ENCODE results near the gene FBP2. TPM values are rescaled to one million over a fixed set of nuclear protein-coding genes. Genes with fewer than 3 reads are reported as not detected.
"Not testable (repeated sequence)": the region's sequence is repeated elsewhere in the genome, so short reads cannot be mapped to it uniquely, and the experiment has no call there.

FBP2 gene
- total and polyA plus RNA-seq, 7 donors, result 18.9 to 69.6 (median 53.2) TPM

DNA sequence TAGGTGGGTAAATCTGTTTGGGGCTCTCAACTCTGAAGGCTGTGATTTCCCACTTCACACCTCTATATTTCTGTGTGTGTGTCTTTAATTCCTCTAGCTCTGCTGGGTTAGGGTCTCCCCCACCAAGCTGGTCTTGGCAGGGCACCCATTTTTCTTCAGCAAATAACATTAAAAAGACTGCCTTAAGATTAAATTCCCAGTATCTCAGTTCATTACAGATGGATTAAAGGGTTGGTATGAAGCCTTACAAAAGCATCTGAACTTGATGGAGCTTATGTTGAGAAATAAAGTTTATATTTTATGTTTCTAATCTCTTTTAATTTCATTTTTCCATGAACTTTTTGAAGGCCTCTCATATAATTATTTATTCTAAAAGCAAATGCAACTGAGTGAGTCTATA lies 27.1 kb downstream of the FBP2 start:
- peaks cover 3 to 30% of the 10 kb centered on the region in 2 donors for H3K36me3 ChIP-seq (ENCODE audit: insufficient read depth in 1 of 2, low read depth in 1 of 2)
- H3K4me1 ChIP-seq, result peaks cover 4% of the 10 kb centered on the region
- H3K4me3 ChIP-seq, result no peak overlapping the region
- no peaks in the 10 kb centered on the region for H3K27me3 ChIP-seq (ENCODE audit: insufficient read depth in 3 of 3, low read length in 2 of 3)
- no peak overlapping the region for H3K27ac ChIP-seq
- intact Hi-C loops (cut with DNase I), result no loop called here
- no peaks in the 10 kb centered on the region for H3K9me3 ChIP-seq
- no peak for ATAC-seq
- TF ChIP-seq, protein P1, sequence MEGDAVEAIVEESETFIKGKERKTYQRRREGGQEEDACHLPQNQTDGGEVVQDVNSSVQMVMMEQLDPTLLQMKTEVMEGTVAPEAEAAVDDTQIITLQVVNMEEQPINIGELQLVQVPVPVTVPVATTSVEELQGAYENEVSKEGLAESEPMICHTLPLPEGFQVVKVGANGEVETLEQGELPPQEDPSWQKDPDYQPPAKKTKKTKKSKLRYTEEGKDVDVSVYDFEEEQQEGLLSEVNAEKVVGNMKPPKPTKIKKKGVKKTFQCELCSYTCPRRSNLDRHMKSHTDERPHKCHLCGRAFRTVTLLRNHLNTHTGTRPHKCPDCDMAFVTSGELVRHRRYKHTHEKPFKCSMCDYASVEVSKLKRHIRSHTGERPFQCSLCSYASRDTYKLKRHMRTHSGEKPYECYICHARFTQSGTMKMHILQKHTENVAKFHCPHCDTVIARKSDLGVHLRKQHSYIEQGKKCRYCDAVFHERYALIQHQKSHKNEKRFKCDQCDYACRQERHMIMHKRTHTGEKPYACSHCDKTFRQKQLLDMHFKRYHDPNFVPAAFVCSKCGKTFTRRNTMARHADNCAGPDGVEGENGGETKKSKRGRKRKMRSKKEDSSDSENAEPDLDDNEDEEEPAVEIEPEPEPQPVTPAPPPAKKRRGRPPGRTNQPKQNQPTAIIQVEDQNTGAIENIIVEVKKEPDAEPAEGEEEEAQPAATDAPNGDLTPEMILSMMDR (IDR thresholded peaks at IDR 0.05), result no peak
- DNase-seq, result no peak

DNA sequence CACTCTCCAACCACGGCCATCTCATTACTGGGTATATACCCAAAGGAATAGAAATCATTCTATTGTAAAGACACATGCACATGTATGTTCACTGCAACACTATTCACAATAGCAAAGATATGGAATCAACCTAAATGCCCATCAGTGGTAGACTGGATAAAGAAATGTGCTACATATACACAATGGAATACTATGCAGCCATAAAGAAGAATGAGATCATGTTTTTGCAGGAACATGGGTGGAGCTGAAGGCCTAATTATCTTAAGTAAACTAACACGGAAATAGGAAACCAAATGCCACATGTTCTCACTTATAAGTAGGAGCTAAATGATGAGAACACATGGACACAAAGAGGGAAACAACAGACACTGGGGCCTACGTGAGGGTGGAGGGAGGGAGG lies 29.3 kb downstream of the FBP2 start:
- DNase-seq; H3K9me3 ChIP-seq; H3K4me3 ChIP-seq; H3K27me3 ChIP-seq (ENCODE audit: insufficient read depth in 3 of 3, low read length in 2 of 3); ATAC-seq; intact Hi-C loops (cut with DNase I); H3K4me1 ChIP-seq; H3K27ac ChIP-seq: not testable (repeated sequence)
- H3K36me3 ChIP-seq (ENCODE audit: insufficient read depth in 1 of 2, low read depth in 1 of 2), result peaks cover 0 to 21% of the 10 kb centered on the region in 2 donors
- 56 to 72% (median 63%) methylated on average over 3 of the region's 3 CpGs for WGBS, 3 donors

DNA sequence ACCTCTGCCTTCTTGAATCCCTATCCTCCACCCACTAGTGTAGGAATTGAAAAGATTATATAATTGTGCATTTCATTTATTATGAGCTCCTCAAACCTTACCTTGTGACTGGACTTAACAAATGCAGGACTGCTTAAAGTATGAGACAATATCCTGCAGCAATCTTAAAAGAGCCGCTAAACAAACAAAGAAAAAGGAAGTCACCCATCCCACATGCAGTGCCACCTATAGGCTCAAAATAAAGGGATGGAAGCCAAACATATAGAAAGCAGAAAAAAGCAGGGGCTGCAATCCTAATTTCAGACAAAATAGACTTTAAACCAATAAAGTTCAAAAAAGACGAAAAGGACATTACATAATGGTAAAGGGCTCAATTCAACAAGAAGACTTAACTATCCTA lies 30.1 kb downstream of the FBP2 start:
- H3K4me1 ChIP-seq, result peaks cover under 1% of the 10 kb centered on the region
- no peak overlapping the region for H3K4me3 ChIP-seq
- H3K36me3 ChIP-seq (ENCODE audit: insufficient read depth in 1 of 2, low read depth in 1 of 2), result peaks cover 0 to 28% of the 10 kb centered on the region in 2 donors
- TF ChIP-seq, protein P1 (IDR thresholded peaks at IDR 0.05), result no peak
- ATAC-seq (no peak), DNase-seq (no peak)
- no peaks in the 10 kb centered on the region for H3K9me3 ChIP-seq
- 80 to 89% (median 81%) methylated on average over 2 of the region's 2 CpGs for WGBS, 3 donors
- intact Hi-C loops (cut with DNase I), result no loop called here
- no peak overlapping the region for H3K27ac ChIP-seq
- H3K27me3 ChIP-seq (ENCODE audit: insufficient read depth in 3 of 3, low read length in 2 of 3), result no peaks in the 10 kb centered on the region

DNA sequence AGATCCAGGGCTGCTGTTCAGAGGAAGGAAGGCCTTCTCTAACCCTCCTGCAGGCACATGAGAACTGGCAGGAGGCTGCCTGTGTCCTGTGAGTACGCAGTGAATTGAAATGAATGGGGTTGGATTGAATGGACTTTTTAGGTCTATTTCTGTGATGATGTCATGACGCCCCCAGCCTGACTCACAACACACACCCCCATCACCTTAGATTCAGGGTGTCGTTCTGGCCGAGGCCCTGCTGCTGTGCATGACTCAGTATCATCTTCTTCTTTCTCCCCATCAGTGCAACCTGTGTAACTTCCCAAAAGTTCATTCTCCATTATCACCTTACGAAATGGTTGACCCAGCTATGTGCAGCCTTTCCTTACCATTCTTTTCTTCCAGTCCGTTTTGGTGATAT lies 33.4 kb downstream of the FBP2 start:
- H3K4me1 ChIP-seq, result no peaks in the 10 kb centered on the region
- peaks cover 0 to 17% of the 10 kb centered on the region in 2 donors for H3K36me3 ChIP-seq (ENCODE audit: insufficient read depth in 1 of 2, low read depth in 1 of 2)
- H3K4me3 ChIP-seq, result no peak overlapping the region
- no peaks in the 10 kb centered on the region for H3K9me3 ChIP-seq
- intact Hi-C loops (cut with DNase I), result no loop called here
- TF ChIP-seq, protein P1 (IDR thresholded peaks at IDR 0.05), result no peak
- DNase-seq (no peak), ATAC-seq (no peak)
- 92 to 96% (median 94%) methylated on average over 6 of the region's 6 CpGs for WGBS, 3 donors
- H3K27me3 ChIP-seq (ENCODE audit: insufficient read depth in 3 of 3, low read length in 2 of 3), result no peaks in the 10 kb centered on the region
- no peak overlapping the region for H3K27ac ChIP-seq

DNA sequence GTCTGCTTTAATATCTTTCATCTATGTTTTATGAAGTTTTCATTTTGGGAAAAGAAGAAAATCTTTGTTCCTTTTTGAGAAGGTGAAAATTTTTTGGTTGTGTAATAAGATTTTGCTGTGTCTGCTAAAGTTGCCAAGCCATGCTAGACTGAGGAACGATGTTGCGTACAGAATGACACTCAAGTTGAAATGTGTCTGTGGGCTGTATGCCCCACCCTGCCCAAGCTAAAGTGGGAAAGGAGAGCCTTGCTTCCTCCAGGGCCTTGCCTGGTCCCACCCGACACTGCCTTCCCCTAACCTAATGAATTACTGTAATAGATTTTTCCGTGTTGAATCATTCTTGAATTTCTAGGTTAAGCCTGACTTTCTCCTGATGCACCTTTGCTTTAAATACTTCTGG lies 36.2 kb downstream of the FBP2 start:
- TF ChIP-seq, protein P1 (IDR thresholded peaks at IDR 0.05), result no peak
- ATAC-seq (no peak), DNase-seq (no peak)
- no peaks in the 10 kb centered on the region for H3K27me3 ChIP-seq (ENCODE audit: insufficient read depth in 3 of 3, low read length in 2 of 3)
- H3K4me3 ChIP-seq, result no peak overlapping the region
- H3K36me3 ChIP-seq (ENCODE audit: insufficient read depth in 1 of 2, low read depth in 1 of 2), result peaks cover 0 to 11% of the 10 kb centered on the region in 2 donors
- 63 to 87% (median 77%) methylated on average over 4 of the region's 4 CpGs for WGBS, 3 donors
- intact Hi-C loops (cut with DNase I), result no loop called here
- H3K27ac ChIP-seq, result no peak overlapping the region
- no peaks in the 10 kb centered on the region for H3K4me1 ChIP-seq
- no peaks in the 10 kb centered on the region for H3K9me3 ChIP-seq

Data from psoas muscle (tissue), 8 donors.